Ovary (tissue), 3 donors: ENCODE results near the gene CMTM1.

Source experiments
- CTCF ChIP-seq, 3 donors: fragments of 450-650 bp in 2 of 3; fragments of 200-600 bp in 1 of 3; IDR thresholded peaks; one replicate each; pipeline versions ENCODE4 v1.5.1 to v1.8.0; 2016 to 2022; ENCODE audit warnings: antibody characterized with exemption in 3 of 3, mild to moderate bottlenecking in 1 of 3
- POLR2A ChIP-seq: fragments of 450-650 bp; IDR thresholded peaks from one replicate; pipeline ENCODE4 v1.6.1; 2017; ENCODE audit warnings: antibody characterized with exemption, mild to moderate bottlenecking, moderate library complexity
- donor health status: DM: no; HTN: no; CAD: no.

- TF ChIP-seq CTCF (IDR thresholded peaks at IDR 0.05) (no peak), POLR2A (no peak)
Observed at GRCh38 chr16:66616592-66616991, 50.4 kb downstream of the CMTM1 start.
